ENCODE data around the gene ZNF425.
A peak's percentile ranks its signal among the peaks of the same experiment; 100 is the strongest.
"Not testable (repeated sequence)": the region's sequence is repeated elsewhere in the genome, so short reads cannot be mapped to it uniquely, and the experiment has no call there.

ZNF425 gene
- long read RNA-seq, donor 1, partial matches to known transcripts: 0 of 1 reads
- long read RNA-seq, donor 1, other reads (novel, unspliced or antisense): 0 of 1 reads
- long read RNA-seq, donor 2, partial matches to known transcripts: 0 of 3 reads
- long read RNA-seq, donor 2, other reads (novel, unspliced or antisense): 0 of 3 reads
- long read RNA-seq, donor 3, partial matches to known transcripts: 0 of 2 reads
- long read RNA-seq, donor 3, other reads (novel, unspliced or antisense): 0 of 2 reads
- long read RNA-seq, donor 4, partial matches to known transcripts: 0 of 1 reads
- long read RNA-seq, donor 4, other reads (novel, unspliced or antisense): 0 of 1 reads
- long read RNA-seq, donor 5, partial matches to known transcripts: 0 of 1 reads
- long read RNA-seq, donor 5, other reads (novel, unspliced or antisense): 0 of 1 reads
- long read RNA-seq, donor 6, partial matches to known transcripts: 0 of 2 reads
- long read RNA-seq, donor 6, other reads (novel, unspliced or antisense): 0 of 2 reads
- long read RNA-seq, donor 7, partial matches to known transcripts: 0 of 1 reads
- long read RNA-seq, donor 7, other reads (novel, unspliced or antisense): 0 of 1 reads
- long read RNA-seq, donor 8, partial matches to known transcripts: 0 of 1 reads
- long read RNA-seq, donor 8, other reads (novel, unspliced or antisense): 0 of 1 reads

- peak; percentile 97 for DNase-seq
Measured at GRCh38 chr7:149125863-149126661, at the start of gene ZNF425. Gene ZNF425 (minus strand): TSS chr7:149126324. CDS start chr7:149126213, 111 bp downstream.

- DNase-seq: no peak
Measured at GRCh38 chr7:149175150-149175549, 49.0 kb upstream of the ZNF425 start.

- DNase-seq: no peak
Measured at GRCh38 chr7:149172534-149172920, 46.4 kb upstream of the ZNF425 start.

GRCh38 chr7:149171892-149172533 lies 45.9 kb upstream of the ZNF425 start:
- no peak for DNase-seq

- no peak for DNase-seq
Measured at GRCh38 chr7:149166630-149167352, 40.7 kb upstream of the ZNF425 start.

DNA sequence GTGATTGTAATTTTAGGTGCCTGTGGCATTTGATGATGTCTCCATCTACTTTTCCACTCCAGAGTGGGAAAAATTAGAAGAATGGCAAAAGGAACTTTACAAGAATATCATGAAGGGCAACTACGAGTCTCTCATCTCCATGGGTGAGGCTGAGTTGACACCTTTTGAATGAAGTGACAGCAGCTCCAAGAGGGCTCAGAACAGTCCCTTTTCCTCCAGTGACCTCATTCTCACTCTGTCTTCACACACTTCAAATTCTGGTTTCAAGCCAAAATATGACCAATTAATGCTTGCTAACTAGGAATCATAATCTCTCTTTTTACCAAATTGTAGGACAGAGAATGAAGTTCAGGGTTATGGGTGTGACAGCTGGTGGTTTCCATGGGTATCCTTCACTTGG lies 40.0 kb upstream of the ZNF425 start:
- DNase-seq: no peak

GRCh38 chr7:149161241-149161848 lies 35.2 kb upstream of the ZNF425 start:
- no peak for DNase-seq

DNA sequence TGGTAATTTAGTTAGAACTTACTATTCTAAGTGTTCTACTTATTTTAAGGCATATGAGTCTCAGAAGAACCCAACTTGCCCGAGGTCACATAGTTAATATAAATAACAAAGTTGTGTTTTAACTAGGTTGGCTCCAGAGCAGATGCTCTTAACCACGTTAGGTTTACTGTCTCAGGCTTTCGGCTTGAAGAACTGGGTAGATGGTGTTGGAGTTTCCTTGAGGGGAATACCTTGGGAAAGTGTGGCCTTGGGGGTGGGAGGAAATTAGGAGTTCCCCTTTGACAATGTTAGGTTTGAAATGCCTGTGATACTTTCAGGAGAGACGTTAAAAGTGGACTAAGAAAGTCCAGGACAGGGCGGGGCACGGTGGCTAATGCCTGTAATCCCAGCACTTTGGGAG lies 30.8 kb upstream of the ZNF425 start:
- DNase-seq: no peak

- no peak for DNase-seq
Measured at GRCh38 chr7:149154056-149154455, 27.9 kb upstream of the ZNF425 start.

DNA sequence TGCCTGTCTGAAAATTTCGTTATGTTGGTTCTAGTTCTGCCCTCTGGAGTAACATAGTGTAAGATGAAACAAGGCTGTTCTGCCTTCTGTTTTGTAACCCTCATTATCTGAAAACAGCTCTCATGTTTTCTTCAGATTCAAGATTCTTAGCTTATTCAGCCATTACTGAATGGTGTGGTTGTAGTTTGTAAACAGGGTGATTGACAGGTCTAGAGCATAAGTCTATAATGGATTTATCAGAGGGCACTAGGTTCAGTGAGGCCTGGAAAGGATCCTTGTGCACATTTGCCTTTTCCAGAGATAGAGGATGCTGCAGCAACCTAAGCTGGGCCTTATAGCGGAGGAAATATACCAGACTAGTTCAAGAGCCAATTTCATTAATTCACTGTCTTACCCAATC lies 27.2 kb upstream of the ZNF425 start:
- DNase-seq: no peak

GRCh38 chr7:149150981-149151380 lies 24.9 kb upstream of the ZNF425 start:
- DNase-seq: no peak

DNA sequence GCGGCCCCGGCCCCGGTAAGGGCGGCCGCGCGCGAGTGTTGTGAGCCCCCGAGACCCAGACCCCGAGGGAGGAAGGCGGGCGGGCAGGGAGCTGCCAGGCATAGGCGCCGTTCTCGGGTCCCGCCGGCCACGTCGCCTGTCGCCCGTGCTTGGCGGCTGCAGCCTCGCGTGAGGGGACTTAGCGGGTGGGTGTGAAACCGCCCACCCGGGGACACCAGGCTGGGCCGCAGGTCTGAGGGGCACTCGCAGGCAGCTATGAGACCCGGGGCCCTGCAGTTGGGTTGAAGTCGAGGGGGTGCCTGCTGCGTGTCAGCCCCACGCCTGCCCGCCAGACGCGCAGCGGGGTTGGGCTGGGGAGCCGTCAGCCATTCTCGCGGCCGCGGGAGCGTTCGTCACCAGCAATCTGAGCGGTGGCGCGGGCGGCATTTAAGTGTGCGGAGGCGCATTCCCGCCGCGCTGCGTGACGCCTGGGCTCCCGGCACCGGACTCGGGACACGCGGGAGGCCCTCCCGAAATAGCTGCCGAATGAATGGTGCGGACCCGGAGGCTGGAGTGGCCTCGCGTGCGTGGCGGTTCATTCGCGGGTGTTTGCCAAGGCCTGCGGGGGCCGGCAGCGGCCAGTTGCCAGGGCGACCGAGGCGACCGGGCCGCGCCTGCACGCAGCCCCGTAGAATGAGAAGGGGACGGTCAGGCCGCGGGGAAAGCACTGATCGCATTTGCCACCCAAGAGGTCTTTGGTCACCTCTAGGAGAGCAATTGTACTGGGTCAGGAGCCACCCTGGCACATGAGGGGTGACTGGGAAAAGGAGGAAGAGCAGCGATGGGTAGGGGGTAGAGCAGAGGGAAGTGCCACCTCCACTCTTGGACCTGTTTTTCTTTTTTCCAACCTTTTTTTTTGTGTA lies 21.9 kb upstream of the ZNF425 start:
- DNase-seq: peak; percentile 82

DNA sequence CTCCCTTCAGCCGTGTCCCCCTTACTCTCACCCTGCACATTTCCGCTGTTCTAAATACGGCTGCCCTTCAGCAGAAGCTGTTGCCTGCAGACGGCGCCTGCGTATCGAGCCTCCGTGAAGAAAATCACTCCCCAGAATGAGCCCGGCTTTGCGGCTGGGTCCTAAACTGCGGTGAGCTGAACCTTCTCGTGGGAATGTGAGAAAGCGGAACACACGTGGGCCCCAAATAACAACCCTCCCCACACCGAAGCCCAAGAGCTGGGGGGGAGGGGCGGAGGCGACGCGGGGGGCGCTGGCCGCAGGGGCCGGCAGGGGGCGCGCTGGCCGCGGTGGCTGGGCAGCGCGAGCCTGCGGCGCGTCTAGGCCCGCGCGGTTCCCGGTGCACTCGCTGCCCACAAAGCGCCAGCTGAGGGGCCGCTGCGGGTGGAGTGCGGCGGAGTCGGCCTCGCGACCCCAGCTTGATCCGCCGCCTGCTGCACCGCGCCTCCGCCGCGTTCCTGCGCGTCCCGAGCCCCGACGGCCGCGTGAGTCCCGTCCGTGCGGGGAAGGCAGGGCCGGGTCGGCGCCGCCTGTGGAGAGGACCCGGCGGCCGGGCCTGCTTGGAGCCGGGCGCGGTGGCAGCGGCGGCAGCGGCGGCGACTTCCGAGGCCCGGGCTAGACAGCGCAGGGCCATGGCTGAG lies 21.1 kb upstream of the ZNF425 start, which contains the start of gene ZNF398:
ZNF398 (plus strand) TSS at position 382 of the 680 bp plus-strand sequence; CDS start at position 672, 290 bp downstream.
- peak; percentile 98 for DNase-seq

DNA sequence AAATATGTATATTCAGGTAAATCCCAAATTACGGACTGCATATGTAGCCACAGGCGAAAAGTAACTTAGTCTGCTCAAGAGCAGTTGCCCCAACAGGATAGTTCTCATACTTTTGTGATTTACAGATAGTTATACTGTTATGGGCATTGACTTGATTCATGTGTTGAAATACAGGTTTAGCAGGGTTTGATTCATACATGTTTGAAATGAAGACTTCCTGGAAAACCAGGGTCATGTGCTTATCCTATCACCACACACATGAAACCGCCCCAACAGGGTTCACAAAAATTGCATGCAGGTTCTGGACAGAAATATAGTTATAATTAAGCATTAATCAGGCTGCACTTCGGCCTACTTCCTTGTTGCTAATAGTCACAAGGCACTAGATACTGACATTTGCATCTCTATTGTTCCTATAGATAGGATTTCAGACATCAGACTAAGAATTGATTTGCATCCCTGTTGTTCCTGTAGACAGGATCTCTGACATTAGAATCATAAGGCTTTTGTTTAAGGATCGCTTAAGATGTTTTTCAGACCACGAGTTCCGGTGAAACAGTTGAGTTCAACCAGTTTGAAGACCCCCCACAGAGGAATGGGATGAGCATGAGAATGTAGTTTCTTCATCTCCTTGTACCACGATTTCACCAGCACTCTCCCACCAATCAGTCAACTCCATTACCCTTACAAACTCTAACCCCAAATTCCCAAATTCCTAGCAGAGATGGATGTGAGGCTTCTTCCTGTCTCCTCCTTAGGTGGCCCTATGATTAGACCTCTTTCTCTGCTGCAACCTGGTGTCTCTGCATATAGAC lies 19.1 kb upstream of the ZNF425 start:
- no peak for DNase-seq

DNA sequence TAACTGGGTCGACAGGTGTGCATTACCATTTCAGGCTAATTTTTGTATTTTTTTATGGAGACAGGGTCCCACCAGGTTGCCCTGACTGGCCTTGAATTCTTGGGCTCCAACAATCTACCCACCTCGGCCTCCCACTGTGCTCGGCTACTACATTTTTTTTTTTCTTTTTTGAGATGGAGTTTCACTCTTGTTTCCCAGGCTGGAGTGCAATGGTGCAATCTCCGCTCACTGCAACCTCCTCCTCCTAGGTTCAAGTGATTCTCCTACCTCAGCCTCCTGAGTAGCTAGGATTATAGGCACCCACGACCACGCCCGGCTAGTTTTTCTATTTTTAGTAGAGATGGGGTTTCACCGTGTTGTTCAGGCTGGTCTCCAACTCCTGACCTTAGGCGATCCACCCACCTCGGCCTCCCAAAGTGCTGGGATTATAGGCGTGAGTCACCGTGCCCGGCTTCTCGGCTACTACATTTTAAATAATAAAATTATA lies 18.4 kb upstream of the ZNF425 start:
- not testable (repeated sequence) for DNase-seq

DNA sequence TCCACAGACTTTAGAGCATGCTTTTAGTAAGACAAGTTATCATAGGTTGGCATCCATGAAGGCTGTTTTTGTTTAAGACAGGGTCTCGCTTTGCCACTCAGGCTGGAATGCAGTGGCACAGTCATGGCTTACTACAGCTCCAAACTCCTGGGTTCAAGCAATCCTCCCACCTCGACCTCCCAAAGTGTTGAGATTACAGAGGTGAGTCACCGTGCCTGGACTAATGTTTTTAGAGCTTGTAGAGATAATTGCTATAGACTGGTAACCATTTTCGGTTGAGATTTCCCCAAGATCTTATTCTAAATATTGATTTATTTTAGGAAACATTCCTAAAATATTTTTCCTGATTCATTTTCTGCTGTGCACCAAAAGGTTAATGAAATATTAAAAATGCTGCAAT lies 15.8 kb upstream of the ZNF425 start:
- DNase-seq: no peak

- no peak for DNase-seq
Measured at GRCh38 chr7:149140831-149141230, 14.7 kb upstream of the ZNF425 start.

GRCh38 chr7:149136118-149136517 lies 10.0 kb upstream of the ZNF425 start:
- no peak for DNase-seq

All from right kidney (tissue), 9 donors.